ENCODE measurements around the gene IL25.

DNA sequence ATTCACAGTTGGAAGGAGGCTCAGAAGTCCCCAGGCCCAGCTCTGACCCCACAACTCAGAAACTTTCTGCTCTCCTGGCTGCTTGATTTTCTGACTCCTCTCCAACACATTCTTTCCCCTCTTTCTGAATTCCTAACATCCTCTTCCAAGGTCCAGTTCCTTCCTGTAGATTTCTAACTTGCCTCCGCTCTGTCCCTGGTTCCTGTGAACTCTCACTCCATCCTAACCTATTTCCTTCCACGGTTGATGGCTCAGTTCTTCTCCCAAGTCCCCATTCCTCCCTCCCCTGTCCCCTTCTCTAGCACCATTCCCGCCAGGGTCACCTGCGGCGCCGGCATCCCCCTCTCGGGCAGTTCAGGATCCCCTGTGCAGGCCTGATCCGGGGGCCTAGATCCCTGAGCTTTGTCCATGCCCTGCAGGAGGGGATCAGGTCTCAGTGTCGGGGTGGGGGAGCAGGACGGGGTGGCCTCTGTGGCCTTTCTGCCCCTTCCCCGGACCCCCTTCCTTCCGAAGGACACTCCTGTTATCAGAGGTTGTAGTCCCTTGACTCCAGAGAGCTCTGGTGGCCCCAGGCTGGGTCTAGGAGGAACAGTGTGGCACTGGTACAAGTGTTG, 13.9 kb upstream of the IL25 start:
- TF ChIP-seq, protein P1, sequence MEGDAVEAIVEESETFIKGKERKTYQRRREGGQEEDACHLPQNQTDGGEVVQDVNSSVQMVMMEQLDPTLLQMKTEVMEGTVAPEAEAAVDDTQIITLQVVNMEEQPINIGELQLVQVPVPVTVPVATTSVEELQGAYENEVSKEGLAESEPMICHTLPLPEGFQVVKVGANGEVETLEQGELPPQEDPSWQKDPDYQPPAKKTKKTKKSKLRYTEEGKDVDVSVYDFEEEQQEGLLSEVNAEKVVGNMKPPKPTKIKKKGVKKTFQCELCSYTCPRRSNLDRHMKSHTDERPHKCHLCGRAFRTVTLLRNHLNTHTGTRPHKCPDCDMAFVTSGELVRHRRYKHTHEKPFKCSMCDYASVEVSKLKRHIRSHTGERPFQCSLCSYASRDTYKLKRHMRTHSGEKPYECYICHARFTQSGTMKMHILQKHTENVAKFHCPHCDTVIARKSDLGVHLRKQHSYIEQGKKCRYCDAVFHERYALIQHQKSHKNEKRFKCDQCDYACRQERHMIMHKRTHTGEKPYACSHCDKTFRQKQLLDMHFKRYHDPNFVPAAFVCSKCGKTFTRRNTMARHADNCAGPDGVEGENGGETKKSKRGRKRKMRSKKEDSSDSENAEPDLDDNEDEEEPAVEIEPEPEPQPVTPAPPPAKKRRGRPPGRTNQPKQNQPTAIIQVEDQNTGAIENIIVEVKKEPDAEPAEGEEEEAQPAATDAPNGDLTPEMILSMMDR (IDR thresholded peaks at IDR 0.05; ENCODE audit: low read length): no peak
- TF ChIP-seq EZH2phosphoT487 (IDR thresholded peaks at IDR 0.05; ENCODE audit: low read length): no peak

All from MM.1S (cell line).